NOMO-1 treated with DMSO at 0.1 percent for 48 hours (cell line): ENCODE measurements around the gene TSC22D4.

Source experiments
- DNase-seq: peaks from one replicate; lab custom pipeline; 2025; ENCODE audit not compliant: unreplicated experiment; lab: John Stamatoyannopoulos, UW

Gene TSC22D4

DNA sequence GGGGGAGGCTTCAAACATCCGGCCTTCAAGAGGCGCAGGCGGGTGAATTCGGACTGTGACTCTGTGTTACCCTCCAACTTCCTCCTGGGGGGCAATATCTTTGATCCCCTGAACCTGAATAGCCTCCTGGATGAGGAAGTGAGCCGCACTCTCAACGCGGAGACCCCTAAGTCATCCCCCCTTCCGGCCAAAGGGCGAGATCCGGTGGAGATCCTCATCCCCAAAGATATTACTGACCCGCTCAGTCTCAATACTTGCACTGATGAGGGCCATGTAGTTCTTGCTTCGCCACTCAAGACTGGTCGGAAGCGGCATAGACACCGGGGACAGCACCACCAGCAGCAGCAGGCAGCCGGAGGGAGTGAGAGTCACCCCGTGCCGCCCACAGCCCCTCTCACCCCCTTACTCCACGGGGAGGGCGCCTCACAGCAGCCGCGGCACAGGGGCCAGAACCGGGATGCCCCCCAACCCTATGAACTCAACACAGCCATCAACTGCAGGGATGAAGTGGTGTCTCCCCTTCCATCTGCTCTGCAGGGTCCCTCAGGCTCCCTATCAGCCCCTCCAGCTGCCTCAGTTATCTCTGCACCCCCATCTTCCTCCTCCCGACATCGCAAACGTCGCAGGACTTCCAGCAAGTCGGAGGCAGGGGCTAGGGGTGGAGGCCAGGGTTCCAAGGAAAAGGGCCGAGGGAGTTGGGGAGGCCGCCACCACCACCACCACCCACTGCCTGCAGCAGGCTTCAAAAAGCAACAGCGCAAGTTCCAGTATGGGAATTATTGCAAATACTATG is 48.3 kb downstream of the TSC22D4 start:
- DNase-seq: no peak

- peak; percentile 94 for DNase-seq
These were observed 49.1 kb downstream of the TSC22D4 start, which contains the start of gene MEPCE for GRCh38 chr7:100429637-100430492. Gene MEPCE, plus strand, starts transcription at chr7:100429831. Its CDS starts 188 bp downstream, at chr7:100430019.

DNA sequence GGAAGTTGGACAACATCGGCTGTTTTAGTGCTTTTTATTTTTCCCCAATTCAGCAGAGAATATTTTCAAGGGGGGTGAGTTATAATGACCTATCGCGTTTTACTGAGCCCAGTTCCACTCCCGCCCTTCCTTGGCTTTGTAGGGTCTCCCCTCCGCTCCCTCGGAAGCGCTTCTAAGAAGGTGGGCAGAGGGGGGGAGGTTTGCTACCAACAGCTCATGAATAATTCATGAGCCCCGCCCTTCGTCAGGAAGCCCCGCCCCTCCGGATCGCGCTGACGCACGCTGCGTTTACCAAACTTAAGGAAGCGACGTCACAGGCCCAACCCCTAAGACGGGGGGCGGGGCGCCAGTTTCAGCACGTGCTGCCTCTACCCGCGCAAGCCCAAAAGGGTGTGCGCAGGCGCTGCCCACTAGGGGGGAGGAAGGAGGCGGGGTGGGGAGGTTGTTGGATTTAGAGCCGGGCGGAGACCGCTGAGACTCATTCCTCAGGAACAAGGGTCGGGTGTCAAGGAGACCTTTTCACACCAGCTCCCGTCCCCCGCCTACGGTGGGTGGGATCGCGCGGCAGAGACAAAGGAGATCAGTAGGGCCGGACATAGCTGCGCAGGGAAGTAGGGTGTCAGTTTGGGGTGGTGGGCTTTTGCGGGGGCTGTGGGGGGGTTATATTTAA is 49.9 kb downstream of the TSC22D4 start:
- peak; percentile 100 for DNase-seq

GRCh38 chr7:100428199-100428966 is 50.6 kb downstream of the TSC22D4 start, which contains the start of gene ZCWPW1:
Gene ZCWPW1, minus strand, starts transcription at chr7:100428703. Its CDS starts 8,054 bp downstream, at chr7:100420649.
- peak; percentile 99 for DNase-seq

- no peak for DNase-seq
These were observed 51.2 kb downstream of the TSC22D4 start for GRCh38 chr7:100427762-100428198.

DNA sequence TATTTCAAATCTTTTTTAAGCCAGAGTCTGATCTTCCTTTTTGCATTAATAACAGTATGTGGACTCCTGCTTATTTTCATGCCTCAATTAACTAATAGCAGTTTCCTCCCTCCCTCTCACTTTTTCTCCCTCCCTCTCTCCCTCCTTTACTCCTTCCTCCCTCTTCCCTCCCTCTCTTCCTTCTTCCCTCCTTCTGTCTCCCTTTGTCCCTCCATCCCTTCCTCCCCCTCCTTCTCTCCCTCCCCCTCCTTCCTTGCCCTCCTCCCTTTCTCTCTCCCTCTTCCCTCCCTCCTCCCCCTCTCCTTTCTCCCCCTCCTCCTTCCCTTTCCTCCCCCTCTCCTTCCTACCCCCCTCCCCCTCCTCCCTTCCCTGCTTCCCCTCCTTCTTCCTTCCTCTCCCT is 52.5 kb downstream of the TSC22D4 start:
- DNase-seq: no peak

GRCh38 chr7:100425347-100425746 is 53.7 kb downstream of the TSC22D4 start:
- no peak for DNase-seq

- DNase-seq: no peak
These were observed 55.7 kb downstream of the TSC22D4 start for GRCh38 chr7:100423315-100423714.

DNA sequence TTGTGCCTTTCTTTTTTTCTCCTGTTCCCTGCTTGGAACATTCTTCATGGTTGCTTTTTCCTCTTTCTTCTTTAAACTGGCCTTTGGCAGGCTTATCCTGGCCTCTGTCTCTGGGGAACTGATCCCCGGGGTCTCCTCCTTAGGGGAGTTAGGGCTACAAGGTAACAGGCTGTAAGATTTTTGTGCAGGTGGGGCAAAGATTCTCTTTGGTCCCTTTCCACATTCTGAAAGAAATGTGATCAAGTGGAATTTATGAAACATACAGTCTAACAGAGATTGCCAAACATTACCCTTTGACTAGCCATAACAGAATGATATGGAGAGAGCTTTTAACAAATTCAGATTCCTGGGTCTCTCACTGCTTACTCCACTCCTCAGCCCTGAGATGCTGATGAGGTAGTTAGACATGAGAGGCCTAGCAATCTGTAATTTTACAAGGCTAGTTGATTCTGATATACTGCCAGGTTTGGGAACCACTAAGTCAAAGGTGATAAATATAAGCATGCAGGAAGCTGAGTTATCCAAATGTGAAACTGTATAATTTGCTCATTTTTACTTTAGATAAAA is 59.3 kb downstream of the TSC22D4 start:
- DNase-seq: no peak

DNA sequence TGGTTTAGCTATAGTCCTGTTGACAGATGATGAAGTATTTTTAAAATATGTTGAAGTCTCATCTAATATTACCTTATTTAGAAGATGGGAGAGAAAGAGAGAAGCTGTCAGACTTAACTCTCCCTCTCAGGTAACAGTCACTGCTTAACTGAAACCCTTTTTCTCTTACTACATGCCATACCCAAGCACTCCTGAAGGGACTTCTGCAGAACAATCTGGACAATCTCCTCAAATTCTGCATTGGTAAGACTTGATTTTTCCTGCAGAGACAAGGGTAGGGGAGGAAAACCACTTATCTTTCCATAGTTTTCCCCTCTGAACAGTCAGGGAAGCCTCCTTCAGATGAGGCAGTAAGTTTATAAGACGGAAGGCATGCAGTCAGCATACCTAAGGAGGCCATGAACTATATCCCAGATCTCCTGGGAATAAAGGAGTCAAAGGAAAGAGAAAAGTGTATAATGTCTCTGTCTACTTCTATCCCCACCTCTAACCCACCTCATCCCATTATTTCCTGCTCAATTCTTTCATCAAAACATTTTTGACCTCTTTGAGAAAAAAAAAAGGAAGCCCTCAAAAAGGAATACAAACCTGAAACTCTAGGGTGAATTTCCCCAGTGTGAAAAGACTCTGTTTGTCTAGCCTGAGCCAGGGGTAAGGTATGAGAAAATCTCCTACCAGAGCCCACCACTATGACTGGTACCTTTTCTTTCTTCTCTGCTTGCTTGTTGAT is 59.9 kb downstream of the TSC22D4 start:
- no peak for DNase-seq
